Panc1 (cell line): ENCODE results near the gene HOXD9. TPM values are rescaled to one million over a fixed set of nuclear protein-coding genes. Genes with fewer than 3 reads are reported as not detected.
A peak's percentile ranks its signal among the peaks of the same experiment; 100 is the strongest.

Experiments
- ATAC-seq: fragments of 200-7000 bp; cut with Tn5 transposase; 2 replicates; pipeline ENCODE4 v1.9.1; 2020; ENCODE audit warnings: mild to moderate bottlenecking, moderate library complexity
- BruUV-seq: library from RNA; stranded (reverse); fragments of 400-500 nt; replicated peaks from 2 replicates; lab custom pipeline; 2021; lab: Mats Ljungman, UMichigan
- CTCF ChIA-PET: fragments of 300-600 bp; sonication (Branson Sonifier 250); formaldehyde crosslinking; loops from one replicate; lab custom pipeline; 2022; ENCODE audit warnings: antibody characterized with exemption; lab: Charles Lee
- POLR2A ChIA-PET: fragments of 300-600 bp; sonication (Branson Sonifier 250); formaldehyde crosslinking; loops from one replicate; lab custom pipeline; 2022; ENCODE audit warnings: antibody characterized with exemption; lab: Charles Lee
- DNase-seq: peaks from one replicate; pipeline ENCODE4 v3.0.0-alpha.2; 2010; ENCODE audit warnings: low read depth, low spot score
- H3K27ac ChIP-seq: 2 replicates; pipeline ENCODE4 v1.5.1; 2011; ENCODE audit warnings: mild to moderate bottlenecking, low read length, inconsistent platforms
- H3K27me3 ChIP-seq: fragments of 200-500 bp; sonication (Bioruptor generic); 2 replicates; pipeline ENCODE4 v1.6.0; 2014; ENCODE audit warnings: low read length, inconsistent platforms; ENCODE audit not compliant: control insufficient read depth, insufficient read depth
- H3K36me3 ChIP-seq: fragments of 200-500 bp; sonication (Bioruptor generic); 2 replicates; pipeline ENCODE4 v1.5.1; 2014; ENCODE audit warnings: inconsistent platforms, mild to moderate bottlenecking, low read length, moderate library complexity; ENCODE audit not compliant: control insufficient read depth, insufficient read depth
- H3K4me1 ChIP-seq: 2 replicates; pipeline ENCODE4 v1.5.1; 2011; ENCODE audit warnings: inconsistent platforms, mild to moderate bottlenecking, low read length, moderate library complexity; ENCODE audit not compliant: control insufficient read depth, insufficient read depth
- H3K4me3 ChIP-seq, 2 experiments: 2 replicates each; pipeline ENCODE4 v1.5.1; 2011 to 2012; ENCODE audit warnings: low read depth in 2 of 2, low read length in 2 of 2, mild to moderate bottlenecking in 2 of 2, inconsistent platforms in 1 of 2, moderate library complexity in 1 of 2
- H3K9me3 ChIP-seq: fragments of 200-500 bp; sonication (Bioruptor generic); 2 replicates; pipeline ENCODE4 v1.5.1; 2014; ENCODE audit warnings: low read depth, mild to moderate bottlenecking, inconsistent platforms, low read length, moderate library complexity; ENCODE audit not compliant: control insufficient read depth, insufficient read depth
- POLR2AphosphoS5 ChIP-seq: IDR thresholded peaks from 2 replicates; pipeline ENCODE4 v1.6.1; 2012; ENCODE audit warnings: mild to moderate bottlenecking, low read depth, low read length, moderate library complexity
- REST ChIP-seq, 2 experiments: IDR thresholded peaks; 2 replicates each; pipeline ENCODE4 v1.6.1; 2011 to 2012; ENCODE audit warnings: low read depth in 2 of 2, control low read depth in 1 of 2, low read length in 1 of 2, mild to moderate bottlenecking in 1 of 2, moderate library complexity in 1 of 2; ENCODE audit not compliant: insufficient read depth in 1 of 2
- SIN3A ChIP-seq: IDR thresholded peaks from 2 replicates; pipeline ENCODE4 v1.6.1; 2012; ENCODE audit warnings: low read depth, mild to moderate bottlenecking, low read length, moderate library complexity, borderline replicate concordance; ENCODE audit not compliant: insufficient read depth
- in situ Hi-C: cut with HindIII; loops from 2 replicates; pipeline ENCODE4 v1.10.0; 2016; ENCODE audit warnings: low sequenced_read_pairs, low pct_unique_long_range_greater_than_20kb
- intact Hi-C: fragments of 100-400 bp; cut with micrococcal nuclease; formaldehyde crosslinking; loops from one replicate; pipeline ENCODE4 v1.10.0; 2022; ENCODE audit not compliant: unreplicated experiment
- total RNA-seq: library from RNA; stranded (reverse); gene quantifications from one replicate; pipeline ENCODE4 v1.2.1, GENCODE V29; 2021; ENCODE audit not compliant: unreplicated experiment
- TF ChIP-seq, protein P1 (sequence below): fragments of 450-650 bp; IDR thresholded peaks from 2 replicates; pipeline ENCODE4 v1.5.1; 2017; ENCODE audit warnings: mild to moderate bottlenecking

Gene HOXD9
- total RNA-seq, 1 experiment from 2014 or later = 0.15 TPM

GRCh38 chr2:176125772-176126054 is 3.2 kb downstream of the HOXD9 start:
- ATAC-seq (no peak), DNase-seq (no peak)
- H3K36me3 ChIP-seq = no peaks in the 10 kb centered on the region
- H3K27ac ChIP-seq = no peak overlapping the region
- in situ Hi-C loops (no loop called here), intact Hi-C loops (loop anchor here (2.0 to 10.0 kb wide), 5 partner anchors 513 to 1037 kb away; no protein-coding TSS in a partner anchor)
- H3K27me3 ChIP-seq = no peaks in the 10 kb centered on the region
- TF ChIP-seq POLR2AphosphoS5 = no peak
- TF ChIP-seq, protein P1, sequence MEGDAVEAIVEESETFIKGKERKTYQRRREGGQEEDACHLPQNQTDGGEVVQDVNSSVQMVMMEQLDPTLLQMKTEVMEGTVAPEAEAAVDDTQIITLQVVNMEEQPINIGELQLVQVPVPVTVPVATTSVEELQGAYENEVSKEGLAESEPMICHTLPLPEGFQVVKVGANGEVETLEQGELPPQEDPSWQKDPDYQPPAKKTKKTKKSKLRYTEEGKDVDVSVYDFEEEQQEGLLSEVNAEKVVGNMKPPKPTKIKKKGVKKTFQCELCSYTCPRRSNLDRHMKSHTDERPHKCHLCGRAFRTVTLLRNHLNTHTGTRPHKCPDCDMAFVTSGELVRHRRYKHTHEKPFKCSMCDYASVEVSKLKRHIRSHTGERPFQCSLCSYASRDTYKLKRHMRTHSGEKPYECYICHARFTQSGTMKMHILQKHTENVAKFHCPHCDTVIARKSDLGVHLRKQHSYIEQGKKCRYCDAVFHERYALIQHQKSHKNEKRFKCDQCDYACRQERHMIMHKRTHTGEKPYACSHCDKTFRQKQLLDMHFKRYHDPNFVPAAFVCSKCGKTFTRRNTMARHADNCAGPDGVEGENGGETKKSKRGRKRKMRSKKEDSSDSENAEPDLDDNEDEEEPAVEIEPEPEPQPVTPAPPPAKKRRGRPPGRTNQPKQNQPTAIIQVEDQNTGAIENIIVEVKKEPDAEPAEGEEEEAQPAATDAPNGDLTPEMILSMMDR = no peak
- no peak for TF ChIP-seq SIN3A
- no peak for TF ChIP-seq REST (IDR thresholded peaks at IDR 0.05; ENCODE audit: insufficient read depth in 1 of 2, low read depth in 2 of 2, low read length in 1 of 2)
- peaks cover 7% of the 10 kb centered on the region for H3K4me1 ChIP-seq
- no peaks in the 10 kb centered on the region for H3K9me3 ChIP-seq
- ChIA-PET CTCF (interaction anchor here (1.2 kb wide), 1 partner anchor 528 kb away, joined by 4 read pairs; no protein-coding TSS in a partner anchor), POLR2A (no interaction called here)
- no TSS peak for BruUV-seq
- H3K4me3 ChIP-seq = no peak overlapping the region

- DNase-seq = no peak
- peak overlapping the region in 1 of 2 experiments; percentile 25; a peak in 1 of 4 replicates for H3K4me3 ChIP-seq
- TF ChIP-seq REST (IDR thresholded peaks at IDR 0.05; ENCODE audit: insufficient read depth in 1 of 2, low read depth in 2 of 2, low read length in 1 of 2) = no peak
- TF ChIP-seq, protein P1 = peak; percentile 87
- no peaks in the 10 kb centered on the region for H3K36me3 ChIP-seq
- no peaks in the 10 kb centered on the region for H3K9me3 ChIP-seq
- peaks cover 7% of the 10 kb centered on the region for H3K4me1 ChIP-seq
- in situ Hi-C loops = no loop called here
- no peak overlapping the region for H3K27ac ChIP-seq
- ChIA-PET POLR2A (no interaction called here), CTCF (interaction anchor here (0.7 to 1.5 kb wide), 8 partner anchors 12 to 1028 kb away, joined by 3 to 11 read pairs (median 4); partner anchors contain the start of gene HOXD4)
- H3K27me3 ChIP-seq = no peaks in the 10 kb centered on the region
- ATAC-seq = peak; percentile 72; the same call in 1 of the 2 replicates
- no TSS peak for BruUV-seq
- intact Hi-C loops = loop anchor here (2.0 to 10.0 kb wide), 5 partner anchors 512 to 1035 kb away; no protein-coding TSS in a partner anchor
Measured at GRCh38 chr2:176126929-176127773, 4.6 kb downstream of the HOXD9 start.
